ENCODE results near the gene DHCR24. TPM values are rescaled to one million over a fixed set of nuclear protein-coding genes. Genes with fewer than 3 reads are reported as not detected.

Gene DHCR24
- total and polyA plus RNA-seq, 2 of the 13 experiments (the other 11 are each of a cell fraction or from before 2014, with no cell fraction given) = 374 to 448 TPM

GRCh38 chr1:54922040-54922761 lies 35.2 kb upstream of the DHCR24 start:
- no peak for ATAC-seq
- in situ Hi-C loops (cut with HindIII; ENCODE audit: extremely low pct_ligation_motif_present, low pct_unique_long_range_greater_than_20kb) = no loop called here
- H3K36me3 ChIP-seq (replicated peaks in 1 of 2; ENCODE audit: control insufficient read depth in 1 of 2, insufficient read depth in 2 of 2, low read length in 2 of 2) = no peaks in the 10 kb centered on the region
- H3K9ac ChIP-seq (ENCODE audit: insufficient read depth, low read depth, low read length) = no peak overlapping the region
- no peak overlapping the region for H3K4me3 ChIP-seq (replicated peaks in 1 of 3; ENCODE audit: insufficient read depth in 1 of 3, low read depth in 2 of 3, low read length in 3 of 3)
- FAIRE-seq = no peak
- BruUV-seq (replicated peaks) = no TSS peak
- no peak overlapping the region for H2AFZ ChIP-seq (ENCODE audit: low read length)
- no peaks in the 10 kb centered on the region for H3K9me3 ChIP-seq (ENCODE audit: low read length)
- 56% methylated on average over 4 of the region's 4 CpGs for WGBS (ENCODE audit: low lambda C conversion rate)
- H4K20me1 ChIP-seq (ENCODE audit: insufficient read depth, low read length) = no peaks in the 10 kb centered on the region
- CTCF ChIA-PET (ENCODE audit: low intra/inter-chr PET ratio, low total read pairs) = no interaction called here
- no peak overlapping the region for H3K27ac ChIP-seq (ENCODE audit: extremely low read length, insufficient read depth, low read length)
- DNase-seq (ENCODE audit: low spot score) = no peak
- peaks cover 74% of the 10 kb centered on the region for H3K4me1 ChIP-seq (ENCODE audit: insufficient read depth, low read length)
- no peak overlapping the region for H3K4me2 ChIP-seq (ENCODE audit: low read depth, low read length)
- no peaks in the 10 kb centered on the region for H3K79me2 ChIP-seq (ENCODE audit: insufficient read depth, low read length)
- H3K27me3 ChIP-seq (ENCODE audit: control insufficient read depth in 1 of 2, insufficient read depth in 2 of 2, low read length in 2 of 2) = no peaks in the 10 kb centered on the region
- intact Hi-C loops (cut with micrococcal nuclease; ENCODE audit: unreplicated experiment) = no loop called here
- POLR2A ChIA-PET = interaction anchor here (1.4 to 1.6 kb wide), 2 partner anchors 35 to 37 kb away, joined by 4 to 6 read pairs; partner anchors contain the start of gene DHCR24
- TF ChIP-seq TGIF2 (CRISPR knock-in tag; IDR thresholded peaks at IDR 0.05) = no peak
- TF ChIP-seq MAF1 (CRISPR knock-in tag; IDR thresholded peaks at IDR 0.05; ENCODE audit: borderline replicate concordance) = no peak
- no peak for TF ChIP-seq ZNF274 (CRISPR knock-in tag; IDR thresholded peaks at IDR 0.05)
- no peak for TF ChIP-seq E2F5 (CRISPR knock-in tag; conservative IDR thresholded peaks at IDR 0.05)
- TF ChIP-seq KAT8 (CRISPR knock-in tag; IDR thresholded peaks at IDR 0.05) = no peak
- 0 out of 2 replicates have a peak, but pooled peaks have one; percentile 7 for TF ChIP-seq CEBPB (IDR thresholded peaks at IDR 0.05; ENCODE audit: borderline replicate concordance, low read depth, low read length)
- no peak for TF ChIP-seq ZNF782 (CRISPR knock-in tag; IDR thresholded peaks at IDR 0.05; ENCODE audit: borderline replicate concordance)
- 0 out of 2 replicates have a peak, but pooled peaks have one; percentile 21 for TF ChIP-seq MED1 (CRISPR knock-in tag; IDR thresholded peaks at IDR 0.05)
- TF ChIP-seq CEBPG (CRISPR knock-in tag; IDR thresholded peaks at IDR 0.05) = 0 out of 2 replicates have a peak, but pooled peaks have one; percentile 3
- TF ChIP-seq SOX13 (IDR thresholded peaks at IDR 0.05) = no peak
- TF ChIP-seq SOX13 (CRISPR knock-in tag; conservative IDR thresholded peaks at IDR 0.05 in 1 of 2, IDR thresholded peaks at IDR 0.05 in 1 of 2) = peak in 1 of 2 experiments; percentile 20; a peak in 1 of 4 replicates
- TF ChIP-seq SAFB2 (CRISPR knock-in tag; IDR thresholded peaks at IDR 0.05; ENCODE audit: borderline replicate concordance, low read depth) = no peak
- no peak for TF ChIP-seq NR2F2 (IDR thresholded peaks at IDR 0.05; ENCODE audit: borderline replicate concordance, low read depth)
- TF ChIP-seq SNAI1 (CRISPR knock-in tag; IDR thresholded peaks at IDR 0.05; ENCODE audit: borderline replicate concordance) = no peak
- TF ChIP-seq MAFK (conservative IDR thresholded peaks at IDR 0.05 in 1 of 2, IDR thresholded peaks at IDR 0.05 in 1 of 2; ENCODE audit: low read length in 2 of 2) = no peak
- peak in 1 of 2 experiments; percentile 42; a peak in 1 of 4 replicates for TF ChIP-seq ATF4 (CRISPR knock-in tag; IDR thresholded peaks at IDR 0.05)
- no peak for TF ChIP-seq FOXK2 (IDR thresholded peaks at IDR 0.05)
- TF ChIP-seq ZNF7 (CRISPR knock-in tag; IDR thresholded peaks at IDR 0.05) = no peak
- TF ChIP-seq ZNF749 (CRISPR knock-in tag; IDR thresholded peaks at IDR 0.05; ENCODE audit: borderline replicate concordance) = no peak
- no peak for TF ChIP-seq GMEB1 (CRISPR knock-in tag; IDR thresholded peaks at IDR 0.05; ENCODE audit: borderline replicate concordance)
- no peak for TF ChIP-seq ZNF552 (CRISPR knock-in tag; IDR thresholded peaks at IDR 0.05; ENCODE audit: borderline replicate concordance)
- TF ChIP-seq ZNF234 (CRISPR knock-in tag; conservative IDR thresholded peaks at IDR 0.05) = no peak
- TF ChIP-seq ZNF605 (CRISPR knock-in tag; IDR thresholded peaks at IDR 0.05) = no peak

Data from HepG2 (cell line).